ENCODE measurements around the gene GLB1L3. TPM values are rescaled to one million over a fixed set of nuclear protein-coding genes. Genes with fewer than 3 reads are reported as not detected.
A peak's percentile ranks its signal among the peaks of the same experiment; 100 is the strongest.
"Not testable (repeated sequence)": the region's sequence is repeated elsewhere in the genome, so short reads cannot be mapped to it uniquely, and the experiment has no call there.

Gene GLB1L3
- total RNA-seq, 2 experiments from 2014 or later: 5.2 to 6.1 TPM

DNA sequence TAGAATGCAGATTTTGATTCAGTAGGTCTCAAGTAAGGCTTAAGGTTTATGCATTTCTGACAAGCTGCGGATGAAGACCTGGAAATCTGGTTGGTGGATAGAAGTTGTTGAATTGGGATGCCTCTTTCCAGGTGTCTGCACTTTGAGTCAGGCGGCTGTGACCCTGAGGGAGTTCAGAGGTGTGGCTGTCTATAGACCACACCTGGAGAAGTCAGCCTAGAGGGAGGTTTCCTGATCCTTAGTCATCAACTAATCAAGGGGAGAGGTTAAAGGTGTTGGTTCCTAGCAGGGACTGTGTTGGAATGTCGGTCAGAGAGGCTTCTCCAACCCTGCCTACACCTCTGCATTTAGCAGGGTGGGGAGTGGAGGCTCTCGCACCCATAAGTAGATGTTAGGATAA, 63.6 kb downstream of the GLB1L3 start:
- Mint-ChIP-seq H3K27me3 (no peaks in the 10 kb centered on the region), H3K27ac (no peak overlapping the region), H3K36me3 (no peaks in the 10 kb centered on the region), H3K9me3 (no peaks in the 10 kb centered on the region), H3K4me1 (no peaks in the 10 kb centered on the region), H3K4me3 (no peak overlapping the region)
- DNase-seq: no peak
- POLR2A ChIA-PET: no interaction called here
- no peak for ATAC-seq (ENCODE audit: low read depth)

- H3K4me3 Mint-ChIP-seq: no peak overlapping the region
- H3K9me3 Mint-ChIP-seq: no peaks in the 10 kb centered on the region
- H3K27me3 Mint-ChIP-seq: no peaks in the 10 kb centered on the region
- POLR2A ChIA-PET: no interaction called here
- H3K27ac Mint-ChIP-seq: no peak overlapping the region
- H3K36me3 Mint-ChIP-seq: no peaks in the 10 kb centered on the region
- no peak for ATAC-seq (ENCODE audit: low read depth)
- no peak for DNase-seq
- no peaks in the 10 kb centered on the region for H3K4me1 Mint-ChIP-seq
These were observed 64.3 kb downstream of the GLB1L3 start for GRCh38 chr11:134340354-134340964.

DNA sequence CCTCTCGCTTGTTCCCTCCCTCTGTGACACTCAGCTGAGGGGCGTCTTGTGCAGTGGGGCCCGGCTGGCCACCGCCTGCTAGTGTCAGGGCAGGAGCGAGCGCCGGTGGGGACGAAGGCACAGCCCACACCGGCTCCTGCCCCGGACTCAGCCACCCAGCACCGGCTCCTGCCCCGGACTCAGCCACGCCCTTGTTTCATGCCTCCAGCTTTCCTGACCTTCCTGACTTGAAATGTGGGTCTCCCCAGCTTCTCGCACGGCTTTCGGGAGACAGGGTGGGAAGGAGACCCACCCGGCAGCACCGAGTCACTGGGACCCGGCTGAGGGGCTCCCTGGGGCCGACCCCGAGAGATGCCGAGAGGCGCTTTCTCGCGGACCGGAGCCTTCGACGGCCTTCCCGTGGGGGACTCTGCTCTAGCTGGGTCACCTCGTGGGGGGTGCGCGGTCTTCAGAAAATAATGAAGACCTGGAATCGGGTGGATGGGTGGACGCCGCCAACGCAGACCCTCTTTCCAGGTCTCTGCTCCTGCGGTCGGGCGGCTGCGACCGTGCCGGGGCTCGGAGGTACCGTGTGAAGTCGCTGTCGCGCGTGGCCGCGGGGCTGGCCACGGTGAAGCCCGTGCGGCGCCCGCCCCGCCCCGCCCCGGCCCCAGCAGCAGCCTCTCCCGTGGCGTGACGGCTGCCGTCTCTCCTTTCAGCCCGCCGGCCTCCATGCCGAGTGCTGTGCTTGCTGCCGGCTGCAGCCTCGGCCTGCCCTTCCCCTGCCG, 65.8 kb downstream of the GLB1L3 start:
- Mint-ChIP-seq H3K27me3 (no peaks in the 10 kb centered on the region), H3K36me3 (no peaks in the 10 kb centered on the region), H3K9me3 (no peaks in the 10 kb centered on the region), H3K4me1 (no peaks in the 10 kb centered on the region), H3K4me3 (no peak overlapping the region), H3K27ac (no peak overlapping the region)
- ATAC-seq (ENCODE audit: low read depth): no peak
- DNase-seq: no peak
- POLR2A ChIA-PET: no interaction called here

DNA sequence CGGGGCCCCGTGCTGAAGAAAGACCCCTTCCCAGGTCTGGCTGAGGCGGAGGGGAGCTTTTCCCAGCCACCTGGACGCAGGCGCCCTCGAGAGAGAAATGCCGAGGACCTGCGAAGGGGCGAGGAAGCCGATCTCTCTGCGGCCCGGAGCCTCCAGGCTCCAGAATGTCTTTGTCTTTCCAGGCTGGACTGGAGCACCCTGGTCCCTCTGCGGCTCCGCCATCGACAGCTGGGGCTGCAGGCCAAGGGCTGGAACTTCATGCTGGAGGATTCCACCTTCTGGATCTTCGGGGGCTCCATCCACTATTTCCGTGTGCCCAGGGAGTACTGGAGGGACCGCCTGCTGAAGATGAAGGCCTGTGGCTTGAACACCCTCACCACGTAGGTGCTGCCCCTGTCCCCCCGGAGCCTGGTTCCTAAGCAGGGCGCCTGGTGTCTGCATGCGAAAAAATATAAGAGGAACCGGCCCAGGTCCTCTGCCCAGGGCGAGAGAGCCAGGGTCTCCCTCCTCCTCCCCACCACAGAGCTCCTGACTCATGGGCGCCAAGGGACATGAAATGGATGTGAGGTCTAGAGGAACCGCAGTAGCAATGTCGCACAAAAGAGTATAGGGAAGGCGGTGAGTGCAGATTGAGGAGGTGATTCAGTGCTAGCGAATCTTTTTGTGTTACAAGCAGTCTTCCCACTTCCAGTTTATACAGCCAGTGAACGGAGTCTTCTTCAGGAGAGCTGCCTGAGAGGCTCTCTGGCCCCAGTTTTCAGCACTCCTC, 66.6 kb downstream of the GLB1L3 start:
- Mint-ChIP-seq H3K27ac (no peak overlapping the region), H3K27me3 (no peaks in the 10 kb centered on the region), H3K4me1 (no peaks in the 10 kb centered on the region), H3K9me3 (no peaks in the 10 kb centered on the region), H3K4me3 (no peak overlapping the region), H3K36me3 (no peaks in the 10 kb centered on the region)
- DNase-seq (no peak), ATAC-seq (ENCODE audit: low read depth) (no peak)
- POLR2A ChIA-PET: no interaction called here

GRCh38 chr11:134343646-134344045, 67.5 kb downstream of the GLB1L3 start:
- POLR2A ChIA-PET: no interaction called here
- no peaks in the 10 kb centered on the region for H3K27me3 Mint-ChIP-seq
- H3K36me3 Mint-ChIP-seq: no peaks in the 10 kb centered on the region
- no peak overlapping the region for H3K27ac Mint-ChIP-seq
- no peak overlapping the region for H3K4me3 Mint-ChIP-seq
- no peaks in the 10 kb centered on the region for H3K9me3 Mint-ChIP-seq
- H3K4me1 Mint-ChIP-seq: no peaks in the 10 kb centered on the region
- DNase-seq: no peak
- no peak for ATAC-seq (ENCODE audit: low read depth)

GRCh38 chr11:134344497-134345236, 68.5 kb downstream of the GLB1L3 start:
- H3K36me3 Mint-ChIP-seq; H3K4me1 Mint-ChIP-seq; H3K27me3 Mint-ChIP-seq; H3K27ac Mint-ChIP-seq; DNase-seq; H3K4me3 Mint-ChIP-seq; H3K9me3 Mint-ChIP-seq; POLR2A ChIA-PET; ATAC-seq (ENCODE audit: low read depth): not testable (repeated sequence)

- no peaks in the 10 kb centered on the region for H3K27me3 Mint-ChIP-seq
- H3K4me1 Mint-ChIP-seq: peaks cover 5% of the 10 kb centered on the region
- no peak overlapping the region for H3K27ac Mint-ChIP-seq
- H3K4me3 Mint-ChIP-seq: no peak overlapping the region
- POLR2A ChIA-PET: no interaction called here
- H3K36me3 Mint-ChIP-seq: no peaks in the 10 kb centered on the region
- H3K9me3 Mint-ChIP-seq: no peaks in the 10 kb centered on the region
- no peak for ATAC-seq (ENCODE audit: low read depth)
- DNase-seq: no peak
These were observed 69.0 kb downstream of the GLB1L3 start for GRCh38 chr11:134345237-134345550.

DNA sequence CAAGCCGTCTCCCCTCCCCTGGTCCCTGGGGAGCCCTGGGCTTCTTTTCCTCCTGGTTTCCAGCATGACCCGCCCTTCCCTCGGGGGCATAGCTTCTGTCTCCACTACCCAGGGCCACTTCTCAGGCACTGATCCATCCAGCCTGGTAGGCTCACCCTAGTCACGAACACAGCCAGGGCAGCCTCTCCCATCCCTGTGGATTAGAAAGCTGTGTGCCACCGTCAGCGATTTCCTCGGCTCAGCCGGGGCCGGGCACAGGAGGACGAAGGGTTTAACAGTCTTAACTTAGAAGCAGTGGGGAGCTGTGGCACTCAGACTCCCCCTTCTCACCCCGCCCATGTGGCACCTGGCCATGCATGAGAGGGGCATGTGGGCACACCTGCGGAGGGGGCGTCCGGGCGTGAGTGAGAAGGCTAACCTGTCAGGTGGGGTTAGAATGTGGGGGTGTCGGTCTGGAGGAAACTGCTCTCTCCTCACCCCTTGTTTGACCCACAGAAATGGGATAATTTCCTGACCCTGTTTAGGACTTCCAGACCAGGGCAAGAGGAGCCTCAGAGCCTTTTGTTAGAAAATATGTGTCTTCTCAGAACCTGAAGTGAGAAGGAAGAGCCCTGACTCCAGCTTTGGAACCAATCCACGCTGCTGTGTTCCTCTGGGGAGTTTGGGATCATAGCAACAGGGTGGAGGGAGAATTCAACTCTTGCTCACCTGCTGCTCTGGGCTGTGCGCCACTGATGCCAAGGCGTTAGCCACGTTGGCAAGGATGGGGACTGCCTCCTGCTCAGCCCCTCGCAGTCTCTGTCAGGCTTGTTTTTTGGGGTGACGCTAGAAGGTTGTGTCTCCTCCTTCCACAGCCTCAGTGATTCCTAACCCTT, 70.2 kb downstream of the GLB1L3 start:
- POLR2A ChIA-PET: no interaction called here
- ATAC-seq (ENCODE audit: low read depth) (no peak), DNase-seq (no peak)
- Mint-ChIP-seq H3K4me3 (no peak overlapping the region), H3K27ac (no peak overlapping the region), H3K36me3 (no peaks in the 10 kb centered on the region), H3K9me3 (no peaks in the 10 kb centered on the region), H3K27me3 (no peaks in the 10 kb centered on the region), H3K4me1 (peaks cover 5% of the 10 kb centered on the region)

DNA sequence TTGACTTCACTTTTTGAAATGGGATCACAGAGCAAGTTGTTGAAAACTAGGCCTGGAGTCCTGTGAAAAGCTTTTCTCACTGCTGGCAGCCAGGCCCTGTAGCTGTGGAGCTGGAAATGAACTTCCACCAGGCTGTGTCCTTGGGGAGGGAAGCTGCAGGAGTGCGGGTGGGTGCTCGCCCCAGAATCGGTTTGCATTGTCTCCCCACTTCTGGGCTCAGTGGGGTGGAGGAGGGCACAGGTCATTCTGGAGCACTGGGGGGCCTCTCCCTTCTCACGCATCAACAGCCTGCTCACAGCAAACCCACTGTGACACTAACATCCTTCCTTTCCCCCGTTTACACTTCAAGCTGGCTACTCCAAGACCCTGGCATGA, 70.8 kb downstream of the GLB1L3 start:
- no peaks in the 10 kb centered on the region for H3K36me3 Mint-ChIP-seq
- H3K9me3 Mint-ChIP-seq: no peaks in the 10 kb centered on the region
- H3K27me3 Mint-ChIP-seq: no peaks in the 10 kb centered on the region
- POLR2A ChIA-PET: no interaction called here
- no peak for ATAC-seq (ENCODE audit: low read depth)
- H3K4me1 Mint-ChIP-seq: peaks cover 5% of the 10 kb centered on the region
- DNase-seq: no peak
- no peak overlapping the region for H3K4me3 Mint-ChIP-seq
- H3K27ac Mint-ChIP-seq: peak overlapping the region; percentile 34

DNA sequence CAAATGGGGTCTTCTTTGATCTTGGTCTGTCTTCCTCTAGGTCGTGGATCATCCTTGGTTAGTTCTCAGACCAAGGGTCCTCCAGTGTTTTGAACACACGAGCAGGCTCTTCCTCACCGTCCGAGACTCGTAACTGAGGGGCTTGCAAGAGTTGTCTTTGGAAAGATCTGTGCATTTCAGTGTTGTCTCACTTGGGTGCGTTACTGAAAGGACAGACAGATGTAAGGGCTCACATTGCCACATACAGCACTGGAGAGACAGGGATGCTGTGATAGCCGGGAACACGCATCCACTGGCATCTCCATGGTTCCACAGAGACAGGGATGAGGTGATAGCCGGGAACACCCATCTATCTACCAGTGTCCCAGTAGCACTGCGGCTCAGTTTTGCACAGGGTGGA, 71.3 kb downstream of the GLB1L3 start:
- no peaks in the 10 kb centered on the region for H3K36me3 Mint-ChIP-seq
- H3K9me3 Mint-ChIP-seq: no peaks in the 10 kb centered on the region
- H3K4me1 Mint-ChIP-seq: peaks cover 5% of the 10 kb centered on the region
- H3K4me3 Mint-ChIP-seq: no peak overlapping the region
- no peak for ATAC-seq (ENCODE audit: low read depth)
- H3K27ac Mint-ChIP-seq: peak overlapping the region; percentile 34
- H3K27me3 Mint-ChIP-seq: no peaks in the 10 kb centered on the region
- no peak for DNase-seq
- POLR2A ChIA-PET: no interaction called here

GRCh38 chr11:134349109-134349801, 73.1 kb downstream of the GLB1L3 start:
- Mint-ChIP-seq H3K36me3 (no peaks in the 10 kb centered on the region), H3K9me3 (no peaks in the 10 kb centered on the region), H3K27ac (peak overlapping the region; percentile 34), H3K4me1 (peaks cover 5% of the 10 kb centered on the region), H3K27me3 (no peaks in the 10 kb centered on the region), H3K4me3 (no peak overlapping the region)
- ATAC-seq (ENCODE audit: low read depth): no peak
- POLR2A ChIA-PET: no interaction called here
- no peak for DNase-seq

- Mint-ChIP-seq H3K4me1 (peaks cover 5% of the 10 kb centered on the region), H3K27me3 (no peaks in the 10 kb centered on the region), H3K27ac (peak overlapping the region; percentile 34), H3K9me3 (no peaks in the 10 kb centered on the region), H3K36me3 (no peaks in the 10 kb centered on the region), H3K4me3 (no peak overlapping the region)
- POLR2A ChIA-PET: no interaction called here
- DNase-seq: no peak
- no peak for ATAC-seq (ENCODE audit: low read depth)
These were observed 73.7 kb downstream of the GLB1L3 start for GRCh38 chr11:134349802-134350355.

Measured in activated naive CD8-positive, alpha-beta T cell treated with anti-CD3 and anti-CD28 coated beads, Interleukin-2, amount 10 ng/mL, durations not matched to agents 7 days and 5 days (primary cell).